ENCODE results near the gene ADCY2.

Gene ADCY2

DNA sequence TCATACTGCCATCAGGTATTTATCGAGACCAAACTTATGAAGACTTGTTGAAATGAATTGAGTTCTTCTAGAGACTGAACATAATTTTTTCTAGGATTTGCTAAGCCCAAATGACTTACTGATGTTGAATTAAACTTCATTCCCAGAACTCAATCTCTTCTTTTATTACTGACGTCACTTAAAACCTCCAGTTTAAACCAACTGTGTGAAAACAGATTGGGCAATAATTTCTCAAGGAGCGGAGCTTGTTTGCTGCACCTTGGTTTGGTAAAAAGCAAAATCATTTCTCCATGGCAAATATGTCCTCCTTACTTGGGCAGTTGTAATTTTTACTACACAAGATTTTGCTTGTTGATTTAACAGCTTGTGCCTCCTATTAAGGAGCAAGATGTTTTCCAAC, 417.6 kb downstream of the ADCY2 start:
- FAIRE-seq = no peak

DNA sequence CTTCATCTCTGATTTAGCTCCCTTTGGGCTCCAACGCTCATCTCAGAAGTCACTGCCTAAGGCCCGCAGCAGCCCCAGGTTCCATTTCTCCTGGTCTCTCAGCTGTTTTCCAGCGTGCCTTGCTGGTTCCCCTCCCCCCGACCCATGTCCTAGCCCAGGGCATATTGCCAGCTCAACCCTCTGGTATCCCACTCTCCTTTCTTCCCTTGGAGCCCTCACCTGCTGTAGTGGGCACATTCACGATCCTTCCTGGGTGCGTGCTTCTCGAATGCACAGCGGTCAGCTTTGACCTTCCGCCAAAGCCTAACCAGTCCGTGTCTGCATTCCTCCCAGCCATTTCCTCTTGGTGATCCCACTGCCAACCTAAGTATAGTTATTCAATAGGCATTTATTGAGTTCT, 418.9 kb downstream of the ADCY2 start:
- FAIRE-seq = peak; percentile 26
- no peak for DNase-seq (ENCODE audit: insufficient read length, low spot score)

More for the DNA sequence above, 417.6 kb downstream of the ADCY2 start:
- no peak for DNase-seq (ENCODE audit: insufficient read length, low spot score)

DNA sequence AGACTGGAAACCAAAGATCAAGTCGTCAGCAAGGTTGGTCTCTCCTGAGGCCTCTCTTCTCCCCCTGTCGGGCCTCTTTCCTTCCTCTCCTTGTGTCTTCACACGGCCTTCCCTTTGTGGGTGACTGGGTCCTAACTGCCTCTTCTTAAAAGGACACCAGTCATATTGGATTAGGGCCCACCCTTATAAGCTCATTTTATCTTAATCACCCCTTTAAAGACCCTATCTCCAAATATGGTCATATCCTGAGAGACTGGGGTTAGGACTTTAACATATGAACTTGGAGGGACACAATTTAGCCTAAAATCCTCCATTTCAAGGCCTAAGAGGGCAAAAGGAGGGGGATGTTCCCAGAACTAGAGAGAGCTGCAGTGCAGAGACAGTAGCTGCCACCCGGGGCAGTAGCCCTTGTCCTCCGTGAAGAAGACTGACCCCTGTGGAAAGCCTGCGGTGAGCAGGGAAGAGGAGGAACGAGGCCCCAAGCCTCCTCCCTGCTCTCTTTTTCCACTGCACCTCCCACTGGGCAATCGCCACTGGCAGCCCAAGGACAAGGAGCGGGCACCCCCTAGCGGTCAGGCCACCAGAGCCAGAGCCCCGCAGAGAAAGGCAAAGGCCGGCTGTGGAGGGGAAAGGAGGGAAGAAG, 420.1 kb downstream of the ADCY2 start:
- peak; percentile 85 for DNase-seq (ENCODE audit: insufficient read length, low spot score)
- FAIRE-seq = no peak

DNA sequence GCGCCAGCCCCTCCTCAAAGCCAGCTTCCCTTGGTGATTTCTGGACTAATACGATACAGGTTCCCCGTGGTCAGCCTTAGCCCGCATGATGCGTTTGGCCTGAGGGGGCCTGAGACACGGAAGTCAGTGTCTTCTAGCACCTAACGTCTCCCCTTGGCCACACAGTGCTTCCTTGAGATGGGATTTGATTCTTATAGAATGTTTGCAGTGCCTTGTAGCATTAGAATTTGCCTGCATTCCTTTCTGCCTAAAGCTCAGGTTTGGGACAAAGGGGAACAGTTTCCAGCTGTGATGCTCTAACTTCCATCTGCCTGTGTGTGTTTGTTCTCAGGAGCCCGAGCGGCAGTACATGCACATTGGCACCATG, 420.6 kb downstream of the ADCY2 start:
- no peak for DNase-seq (ENCODE audit: insufficient read length, low spot score)
- FAIRE-seq = no peak

DNA sequence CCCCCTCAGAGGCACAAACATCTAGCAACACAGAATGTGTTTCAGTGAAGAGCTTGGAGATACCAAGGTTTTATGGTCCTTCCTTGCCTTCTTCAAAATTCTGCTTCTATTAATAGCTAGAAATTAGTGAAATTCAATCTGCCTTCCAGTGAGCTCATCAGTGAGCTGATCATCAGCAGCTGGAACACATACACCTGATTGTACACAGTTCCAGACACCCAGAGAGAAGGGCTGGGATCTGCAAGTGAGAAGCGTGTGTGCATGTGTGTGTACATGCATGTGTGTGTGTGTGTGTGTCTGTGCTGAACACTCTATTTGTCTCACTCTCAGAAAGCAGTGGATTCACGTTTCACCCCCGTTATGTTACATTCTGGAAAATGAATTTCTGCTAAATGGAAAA, 426.5 kb downstream of the ADCY2 start:
- DNase-seq (ENCODE audit: insufficient read length, low spot score) = no peak
- no peak for FAIRE-seq

DNA sequence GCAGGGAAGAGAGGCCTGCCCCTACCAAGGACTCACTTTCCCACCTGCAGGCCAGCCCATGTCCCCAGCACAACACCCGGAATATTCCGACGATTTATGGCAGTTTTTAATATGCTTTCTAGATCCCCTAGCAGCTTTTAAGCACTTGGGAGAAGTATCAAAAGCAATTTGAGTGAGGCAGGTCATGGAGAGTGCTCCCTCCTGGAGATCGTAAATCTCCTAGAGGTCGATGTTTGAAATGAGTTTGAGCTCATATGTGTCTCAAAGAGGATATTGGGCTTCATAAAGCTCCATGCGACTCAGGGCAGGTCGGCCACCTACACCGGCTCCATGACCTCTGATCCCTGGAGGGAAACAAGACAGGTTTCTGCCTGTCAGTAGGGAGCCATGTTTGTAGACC, 427.7 kb downstream of the ADCY2 start:
- no peak for FAIRE-seq

DNA sequence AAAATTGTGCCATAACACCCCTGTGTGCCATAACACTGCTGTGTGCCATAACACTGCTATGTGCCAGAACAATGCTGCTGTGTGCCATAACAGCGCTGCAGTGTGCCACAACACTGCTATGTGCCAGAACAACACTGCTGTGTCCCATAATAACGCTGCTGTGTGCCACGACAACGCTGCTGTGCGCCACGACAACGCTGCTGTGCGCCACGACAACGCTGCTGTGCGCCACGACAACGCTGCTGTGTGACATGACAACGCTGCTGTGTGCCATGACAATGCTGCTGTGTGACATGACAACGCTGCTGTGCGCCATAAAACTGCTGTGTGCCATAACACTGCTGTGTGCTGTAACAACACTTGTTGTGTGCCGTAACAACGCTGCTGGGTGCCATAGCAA, 429.1 kb downstream of the ADCY2 start:
- peak; percentile 82 for FAIRE-seq
- DNase-seq (ENCODE audit: insufficient read length, low spot score) = no peak

More for the DNA sequence above, 427.7 kb downstream of the ADCY2 start:
- no peak for DNase-seq (ENCODE audit: insufficient read length, low spot score)

DNA sequence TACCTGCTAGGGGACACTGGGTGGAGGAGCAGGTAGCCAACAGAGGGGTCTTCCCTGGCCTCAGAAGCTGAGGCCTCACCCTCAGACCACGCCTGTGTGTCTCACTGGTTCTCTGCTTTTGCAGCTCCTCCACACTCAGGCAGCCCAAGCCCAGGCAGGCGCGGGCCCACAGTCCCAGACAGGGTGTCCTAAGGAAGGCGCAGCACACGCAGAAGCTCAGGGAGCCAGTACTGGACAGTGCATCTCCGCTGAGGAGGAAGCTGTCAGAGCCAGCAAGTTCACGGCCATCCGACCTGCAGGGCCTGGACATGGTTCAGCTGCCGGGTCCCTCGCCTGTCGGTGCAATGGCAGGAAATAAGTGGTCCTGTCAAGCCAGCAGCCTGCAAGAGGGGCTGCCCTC, 429.7 kb downstream of the ADCY2 start:
- FAIRE-seq = no peak
- no peak for DNase-seq (ENCODE audit: insufficient read length, low spot score)

DNA sequence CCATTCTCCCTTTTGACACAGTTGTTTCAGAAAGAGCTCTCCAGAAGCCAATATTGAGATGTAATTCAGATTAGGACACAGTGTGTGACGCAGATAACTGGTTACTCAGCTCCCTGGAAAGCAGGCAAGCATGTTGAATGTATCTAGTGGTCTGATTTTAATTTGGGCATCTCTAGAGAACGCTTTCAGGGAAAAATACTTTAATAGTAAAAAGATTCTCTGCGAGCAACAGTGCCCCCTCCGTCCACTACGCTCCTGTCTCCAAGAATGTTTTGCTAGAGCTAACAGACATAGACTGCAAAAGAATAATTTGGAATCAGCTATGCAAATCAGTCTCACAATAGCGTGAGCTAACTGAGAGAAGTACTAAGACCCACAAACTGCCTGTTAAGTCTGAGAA, 431.7 kb downstream of the ADCY2 start:
- FAIRE-seq (no peak), DNase-seq (ENCODE audit: insufficient read length, low spot score) (no peak)

DNA sequence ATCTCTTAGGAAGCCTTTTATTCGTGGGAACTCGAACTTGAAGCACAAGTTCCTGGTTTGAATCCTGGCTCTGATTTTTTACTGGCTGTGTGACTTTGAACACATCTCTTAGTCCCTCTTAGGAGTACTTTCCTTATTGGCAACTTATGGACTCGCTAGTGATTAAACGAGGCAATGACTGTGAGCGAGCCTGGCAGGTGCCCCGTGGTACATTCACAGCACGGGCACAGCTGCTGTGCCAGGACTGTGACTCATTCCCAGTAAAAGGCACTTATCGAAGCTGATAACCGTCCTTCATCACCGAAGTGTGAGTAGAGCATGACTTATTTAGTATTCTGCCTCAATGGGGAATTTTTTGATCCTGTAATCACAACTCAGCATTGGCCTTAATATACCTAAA, 432.3 kb downstream of the ADCY2 start:
- DNase-seq (ENCODE audit: insufficient read length, low spot score) (no peak), FAIRE-seq (no peak)

DNA sequence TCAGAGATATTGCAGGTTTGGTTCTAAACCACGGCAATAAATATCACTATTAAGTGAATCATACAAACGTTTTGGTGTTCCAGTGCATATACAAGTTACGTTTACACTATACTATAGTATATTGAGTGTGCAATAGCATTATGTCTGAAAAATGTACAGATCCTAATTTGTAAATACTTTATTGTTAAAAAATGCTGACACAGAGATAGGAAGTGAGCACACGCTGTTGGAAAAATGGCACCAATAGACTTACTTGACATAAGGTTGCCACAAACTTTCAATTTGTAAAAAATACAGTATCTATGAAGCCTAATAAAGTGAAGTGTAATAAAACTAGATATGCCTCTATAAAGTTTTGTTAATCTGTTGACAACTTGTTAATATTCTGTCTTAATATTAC, 439.0 kb downstream of the ADCY2 start:
- no peak for FAIRE-seq

DNA sequence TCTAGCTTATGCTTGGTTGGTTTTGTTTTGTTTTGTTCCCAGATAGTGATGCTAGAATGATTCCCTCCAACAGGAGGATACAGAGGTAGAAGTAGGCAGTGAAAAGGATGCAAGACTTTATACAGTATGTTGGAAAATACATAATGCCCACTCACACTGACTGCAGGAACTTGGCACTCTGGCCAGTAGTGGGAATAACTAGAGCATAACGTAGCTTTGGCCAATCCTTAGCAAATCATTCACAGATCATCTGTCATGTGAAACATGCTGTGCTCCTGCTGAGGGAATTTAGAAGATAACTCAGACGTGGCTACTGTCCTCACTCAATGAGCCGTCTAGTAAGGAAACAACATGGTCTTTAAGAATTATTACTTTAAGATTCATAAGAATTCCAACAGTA, 441.5 kb downstream of the ADCY2 start:
- DNase-seq (ENCODE audit: insufficient read length, low spot score) (no peak), FAIRE-seq (no peak)

More for the DNA sequence above, 439.0 kb downstream of the ADCY2 start:
- DNase-seq (ENCODE audit: insufficient read length, low spot score) = no peak

DNA sequence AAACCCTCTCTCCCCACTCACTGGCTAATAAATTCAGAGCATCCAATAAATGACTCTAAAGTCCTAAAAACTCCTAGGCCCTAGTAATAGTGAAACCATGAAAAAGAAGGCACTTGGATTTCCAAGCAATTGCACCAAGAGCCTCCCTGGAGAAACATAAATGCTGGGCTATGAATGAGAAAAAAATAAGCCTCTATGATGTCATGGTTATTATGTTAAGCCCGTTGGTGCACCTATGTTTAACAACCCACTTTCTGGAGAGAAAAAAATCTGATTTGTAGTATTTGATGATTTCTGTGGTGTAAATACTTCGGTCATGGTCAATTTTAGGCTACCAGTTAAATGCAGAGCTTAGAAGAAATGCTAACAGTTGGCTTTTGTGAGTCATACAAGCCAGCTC, 446.6 kb downstream of the ADCY2 start:
- DNase-seq (ENCODE audit: insufficient read length, low spot score) = no peak
- no peak for FAIRE-seq

DNA sequence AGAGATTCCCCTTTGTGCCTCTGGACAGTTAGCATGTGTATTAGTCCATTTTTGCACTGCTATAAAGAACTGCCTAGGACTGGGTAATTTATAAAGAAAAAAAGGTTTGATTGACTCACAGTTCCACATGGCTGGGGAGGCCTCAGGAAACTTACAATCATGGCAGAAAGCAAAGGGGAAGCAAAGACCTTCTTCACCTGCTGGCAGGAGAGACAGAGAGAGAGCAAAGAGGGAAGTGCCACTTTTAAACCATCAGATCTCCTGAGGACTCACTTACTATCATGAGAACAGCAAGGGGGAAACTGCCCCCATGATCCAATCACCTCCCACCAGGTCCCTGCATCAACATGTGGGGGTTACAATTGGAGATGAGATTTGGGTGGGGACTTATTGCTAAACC, 449.0 kb downstream of the ADCY2 start:
- FAIRE-seq = no peak
- no peak for DNase-seq (ENCODE audit: insufficient read length, low spot score)

DNA sequence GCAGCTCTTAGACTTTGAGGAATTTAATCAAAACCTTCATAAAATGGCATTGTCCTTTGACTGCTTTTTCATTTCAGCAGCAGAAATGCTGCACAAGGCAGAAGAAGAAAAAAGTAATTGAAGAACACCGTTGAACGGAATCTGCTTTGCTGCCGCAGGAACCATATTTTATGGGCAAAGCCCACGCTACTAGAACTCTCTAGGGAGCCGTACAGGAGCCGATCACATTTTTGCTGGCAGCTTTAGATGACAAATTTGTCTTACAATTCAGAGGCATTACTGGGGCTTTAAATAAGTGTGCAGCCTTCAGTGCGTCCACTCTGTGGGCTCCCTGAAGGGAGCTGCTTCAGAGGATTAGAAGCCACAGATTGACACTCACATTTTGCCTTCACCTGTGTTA, 449.6 kb downstream of the ADCY2 start:
- no peak for DNase-seq (ENCODE audit: insufficient read length, low spot score)
- no peak for FAIRE-seq

DNA sequence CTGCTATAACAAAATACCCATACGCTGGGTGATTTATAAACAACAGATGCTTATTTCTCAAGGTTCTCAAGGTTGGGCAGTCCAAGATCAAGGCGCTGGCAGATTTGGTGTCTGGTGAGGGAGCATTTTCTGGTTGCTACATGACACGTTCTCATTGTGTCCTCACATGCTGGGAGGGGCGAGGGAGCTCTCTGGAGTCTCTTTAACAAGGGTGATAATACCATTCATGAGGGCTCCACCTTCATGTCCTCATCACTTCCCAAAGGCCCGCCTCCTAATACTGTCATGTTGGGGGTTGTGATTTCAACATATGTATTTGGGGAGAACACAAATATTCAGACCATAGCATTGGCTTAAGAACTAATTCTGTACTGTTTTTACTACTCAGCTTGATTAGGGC, 450.4 kb downstream of the ADCY2 start:
- FAIRE-seq = no peak

DNA sequence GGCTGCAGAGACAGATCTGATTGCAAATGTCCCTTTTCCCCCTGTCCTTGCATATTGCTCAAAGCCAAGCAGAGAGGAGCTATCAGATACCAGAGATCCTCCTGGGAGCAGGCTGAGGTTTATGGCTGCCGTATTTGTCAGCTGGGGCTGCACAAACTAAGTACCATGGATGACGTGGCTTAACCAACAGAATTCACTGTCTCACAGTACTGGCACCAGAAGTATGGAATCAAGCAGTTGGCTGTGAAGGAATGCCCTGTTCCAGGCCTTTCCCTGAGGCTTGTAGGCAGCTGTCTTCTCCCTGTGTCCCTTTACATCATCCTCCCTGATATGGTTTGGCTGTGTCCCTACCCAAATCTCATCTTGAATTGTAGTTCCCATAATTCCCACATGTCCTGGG, 452.4 kb downstream of the ADCY2 start:
- DNase-seq (ENCODE audit: insufficient read length, low spot score) = no peak
- peak; percentile 26 for FAIRE-seq

More for the DNA sequence above, 450.4 kb downstream of the ADCY2 start:
- DNase-seq (ENCODE audit: insufficient read length, low spot score) = no peak

DNA sequence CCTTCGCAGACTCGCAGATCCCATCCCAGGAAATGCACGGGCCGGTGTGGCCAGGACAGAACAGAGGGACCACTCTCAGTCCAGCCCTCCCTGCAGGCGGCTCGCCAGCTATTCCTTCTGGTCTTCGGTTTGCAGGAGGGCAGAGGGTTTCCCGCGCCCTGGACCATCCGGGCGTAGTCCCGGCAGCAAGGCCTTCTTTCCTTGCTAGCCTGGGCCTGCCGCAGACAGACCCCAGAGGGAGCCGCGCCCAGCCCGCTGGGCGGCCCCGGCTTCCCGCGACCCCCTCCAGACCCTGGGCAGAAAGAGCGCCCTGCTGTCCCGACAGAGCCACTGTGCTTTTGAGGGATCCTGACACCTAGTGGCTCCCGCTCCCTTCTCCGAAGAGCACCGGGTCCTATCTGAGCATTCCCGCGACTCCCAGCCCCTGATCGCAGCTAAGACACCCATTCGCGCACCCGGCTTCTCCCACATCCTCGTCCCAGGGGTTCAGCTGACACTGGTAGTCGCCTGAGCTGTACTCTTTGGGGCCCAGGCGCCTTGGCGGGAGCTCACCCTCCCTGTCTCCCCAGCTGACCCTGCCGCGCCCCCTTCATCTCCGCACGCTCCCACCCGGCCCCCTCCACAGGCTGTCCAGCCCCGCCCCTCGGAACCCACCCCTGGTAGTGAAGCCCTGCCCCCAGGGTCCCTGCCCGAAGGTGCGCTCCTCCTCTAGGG, 453.9 kb downstream of the ADCY2 start:
- FAIRE-seq = no peak
- no peak for DNase-seq (ENCODE audit: insufficient read length, low spot score)

DNA sequence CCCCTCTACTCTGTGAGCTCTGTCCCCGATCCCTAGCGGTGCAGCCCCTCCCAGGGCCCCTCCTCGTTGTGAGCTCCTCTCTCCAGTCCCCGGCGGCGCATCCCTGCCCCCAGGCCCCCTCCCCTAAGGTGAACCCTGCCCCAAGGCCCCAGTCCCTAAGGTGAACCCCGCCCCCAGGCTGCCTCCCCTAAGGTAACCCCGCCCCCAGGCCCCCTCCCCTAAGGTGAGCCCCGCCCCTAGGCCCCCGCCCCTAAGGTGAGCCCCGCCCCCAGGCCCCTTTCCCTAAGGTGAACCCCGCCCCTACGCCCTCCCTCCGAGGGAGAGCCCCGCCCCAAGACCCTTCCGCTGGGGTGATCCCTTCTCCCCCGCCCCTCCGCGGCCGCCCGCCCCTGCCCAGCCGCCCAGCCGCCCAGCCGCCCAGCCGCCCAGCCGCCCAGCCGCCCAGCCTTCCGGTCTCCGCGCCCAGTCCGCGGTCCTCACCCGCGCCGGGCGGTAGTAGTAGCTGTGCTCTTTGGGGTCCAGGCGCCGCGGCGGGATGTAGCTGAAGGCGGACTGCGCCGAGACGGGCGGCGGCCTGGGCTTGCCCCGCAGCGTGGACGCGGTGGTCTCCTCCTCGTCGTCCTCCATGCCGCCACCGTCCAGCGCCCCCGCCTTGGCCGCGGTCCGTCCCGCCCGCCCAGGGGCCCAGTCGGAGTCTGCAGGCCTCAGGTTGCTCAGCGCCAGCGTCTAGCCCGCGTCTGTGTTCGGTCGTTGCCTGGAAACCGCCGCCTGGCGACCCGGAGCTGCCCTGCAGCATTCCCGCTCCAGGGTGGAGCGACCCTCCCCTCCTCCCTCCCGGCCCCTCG, 454.7 kb downstream of the ADCY2 start, which contains the start of gene CFAP90:
TSS of gene CFAP90 (minus strand) at position 739 of the 845 bp plus-strand sequence. CDS start at position 627, 112 bp downstream.
- DNase-seq (ENCODE audit: insufficient read length, low spot score) = no peak
- FAIRE-seq = no peak

DNA sequence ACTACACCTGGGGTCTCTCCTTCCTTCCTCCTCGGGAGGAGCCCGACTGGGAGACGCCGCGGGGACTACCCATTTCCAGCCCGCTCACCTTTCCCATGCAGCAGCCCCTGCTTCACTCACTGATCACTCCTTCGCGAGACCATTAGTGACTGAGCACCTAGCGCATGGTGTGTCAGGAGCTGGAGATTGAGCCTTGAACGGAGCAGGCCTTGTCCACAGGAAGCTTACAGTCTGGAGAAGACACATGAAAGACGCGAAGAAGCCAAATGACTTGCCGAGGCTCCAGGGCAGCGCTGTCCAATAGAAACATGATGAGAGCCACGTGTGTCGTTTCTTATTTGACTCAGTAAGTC, 455.3 kb downstream of the ADCY2 start:
- no peak for DNase-seq (ENCODE audit: insufficient read length, low spot score)
- peak; percentile 81 for FAIRE-seq

DNA sequence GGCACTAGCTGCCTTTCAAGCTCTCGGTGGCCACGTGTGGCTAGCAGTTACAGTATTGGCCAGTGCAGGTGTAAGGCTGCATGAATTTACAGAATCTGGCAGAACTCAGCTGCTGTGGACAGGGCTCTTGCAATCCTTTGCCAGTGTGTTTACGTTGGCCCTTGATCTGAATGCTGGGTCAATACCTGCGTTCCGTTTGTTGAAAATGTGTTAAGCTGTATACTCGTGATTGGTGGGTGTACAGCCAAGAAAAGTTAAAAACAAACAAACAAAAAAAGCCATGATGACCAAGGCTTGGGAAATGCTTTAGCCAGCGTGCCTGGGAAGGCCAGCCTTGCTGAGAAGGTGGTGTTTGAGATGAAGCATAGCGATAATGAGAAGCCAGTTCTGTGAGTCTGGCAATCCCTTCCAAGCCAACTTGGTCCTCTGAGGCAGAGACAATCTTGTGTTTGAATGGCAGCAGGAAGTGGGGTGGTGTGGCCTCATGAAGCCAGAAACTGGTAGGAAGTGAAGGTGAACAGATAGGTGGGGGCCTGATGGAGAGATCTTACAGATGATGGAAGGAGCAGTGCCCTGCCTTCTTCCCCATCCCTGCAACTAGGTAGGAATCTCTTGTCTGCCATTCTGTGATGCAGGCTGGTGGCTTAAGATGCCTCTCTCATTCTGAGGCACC, 455.8 kb downstream of the ADCY2 start:
- DNase-seq (ENCODE audit: insufficient read length, low spot score) = no peak
- FAIRE-seq = no peak
